GM19023 (cell line): ENCODE results near the gene PCDHA1.

ENCODE experiments used
- ATAC-seq: cut with Tn5 transposase; IDR thresholded peaks from one replicate; pipeline ENCODE4 v1.9.1; 2021; ENCODE audit warnings: mild to moderate bottlenecking, moderate library complexity; ENCODE audit not compliant: unreplicated experiment

PCDHA1 gene

GRCh38 chr5:141040093-141040770, 254.3 kb downstream of the PCDHA1 start:
- no peak for ATAC-seq

- no peak for ATAC-seq
Observed at GRCh38 chr5:141040771-141041426, 255.0 kb downstream of the PCDHA1 start.

- no peak for ATAC-seq
Observed at GRCh38 chr5:141041427-141041785, 255.5 kb downstream of the PCDHA1 start.

GRCh38 chr5:141042555-141042954, 256.6 kb downstream of the PCDHA1 start:
- ATAC-seq, result no peak

- ATAC-seq, result no peak
Observed at GRCh38 chr5:141050622-141051520, 264.9 kb downstream of the PCDHA1 start, which contains the start of gene PCDHB1. PCDHB1 (plus strand) TSS chr5:141051374; CDS start chr5:141051471, 97 bp downstream.

- no peak for ATAC-seq
Observed at GRCh38 chr5:141051521-141051866, 265.6 kb downstream of the PCDHA1 start.
